Kidney (tissue), 14 donors: ENCODE data around the gene CD72. TPM values are rescaled to one million over a fixed set of nuclear protein-coding genes. Genes with fewer than 3 reads are reported as not detected.
A peak's percentile ranks its signal among the peaks of the same experiment; 100 is the strongest.
"Not testable (repeated sequence)": the region's sequence is repeated elsewhere in the genome, so short reads cannot be mapped to it uniquely, and the experiment has no call there.

Experiments used
- DNase-seq, 5 donors: peaks; one replicate each; pipeline ENCODE4 v3.0.0-alpha.2; 2013 to 2020
- FAIRE-seq: peaks from 2 replicates; lab custom pipeline; 2012; peaks lifted over from hg19 to GRCh38; lab: Jason Lieb, UNC
- H3K27ac ChIP-seq, 2 donors: one replicate each; pipeline ENCODE4 v1.7.0; 2013; ENCODE audit warnings: low read depth in 2 of 2, low read length in 2 of 2, inconsistent platforms in 1 of 2
- H3K27me3 ChIP-seq: one replicate; pipeline ENCODE4 v1.7.1; 2013; ENCODE audit warnings: low read length, inconsistent platforms; ENCODE audit not compliant: control insufficient read depth, insufficient read depth
- H3K36me3 ChIP-seq, 3 donors: one replicate each; pipeline versions ENCODE4 v1.7.0 to v1.7.1; 2013; ENCODE audit warnings: low read length in 3 of 3, control low read depth in 1 of 3, inconsistent platforms in 1 of 3; ENCODE audit not compliant: insufficient read depth in 3 of 3, control insufficient read depth in 2 of 3
- H3K4me1 ChIP-seq, 3 donors: one replicate each; pipeline versions ENCODE4 v1.7.0 to v1.7.1; 2013; ENCODE audit warnings: low read length in 3 of 3, inconsistent platforms in 1 of 3, low read depth in 1 of 3; ENCODE audit not compliant: control insufficient read depth in 2 of 3, insufficient read depth in 2 of 3
- H3K4me3 ChIP-seq, 3 donors: one replicate each; pipeline versions ENCODE4 v1.7.0 to v1.8.1; 2013; ENCODE audit warnings: low read length in 3 of 3, control low read depth in 1 of 3, inconsistent platforms in 1 of 3
- H3K9ac ChIP-seq, 3 donors: one replicate each; pipeline versions ENCODE4 v1.7.0 to v1.7.1; 2013; ENCODE audit warnings: low read length in 3 of 3, control low read depth in 1 of 3, inconsistent platforms in 1 of 3
- H3K9me3 ChIP-seq, 3 donors: one replicate each; pipeline versions ENCODE4 v1.7.0 to v1.7.1; 2013; ENCODE audit warnings: low read length in 3 of 3, control low read depth in 1 of 3, inconsistent platforms in 1 of 3; ENCODE audit not compliant: control insufficient read depth in 2 of 3, insufficient read depth in 1 of 3
- intact Hi-C: fragments of 100-400 bp; cut with DNase I; formaldehyde crosslinking; loops from one replicate; pipeline ENCODE4 v1.11.1; 2022
- polyA plus RNA-seq: library from polyadenylated mRNA; stranded (reverse); fragments of 350-450 nt; fragmentation: Illumina TruSeq; extraction: RNeasy Lipid Tissue Mini Kit (QIAGEN cat#74804); gene quantifications from one replicate; pipeline ENCODE4 v1.2.3, GENCODE V29; 2014; ENCODE audit warnings: low read depth, low replicate concordance; ENCODE audit not compliant: insufficient read depth
- total RNA-seq: library from RNA; stranded (reverse); fragmentation: NEBNext Ultra II Directional; extraction: Animal tissue kit (Norgen Biotek cat#: 25700); gene quantifications from one replicate; pipeline ENCODE4 v1.2.1, GENCODE V29; 2021
- TF ChIP-seq, protein P1 (sequence below): IDR thresholded peaks from 3 replicates; pipeline ENCODE4 v1.5.1; 2012; ENCODE audit warnings: mild to moderate bottlenecking, moderate library complexity, borderline replicate concordance; ENCODE audit not compliant: insufficient read depth; ENCODE audit errors: extremely low read depth
- donor health status: control.
- donor health status: control.
- donor health status: control.
- donor health status: control.
- donor health status: control.
- donor health status: DM: yes; HTN: yes; CAD: no.
- donor health status: Normal renal cell carcinoma (clear cell type).

The CD72 gene
- total and polyA plus RNA-seq, 2 donors from 2014 or later = 2.3 to 7.1 TPM

- intact Hi-C loops = no loop called here
- no peak for FAIRE-seq
- peaks cover 0 to 8% (median 0%) of the 10 kb centered on the region in 3 donors for H3K4me1 ChIP-seq
These were observed 21.4 kb upstream of the CD72 start for GRCh38 chr9:35639631-35640030.

GRCh38 chr9:35639225-35639624 lies 21.0 kb upstream of the CD72 start:
- DNase-seq, intact Hi-C loops, H3K27me3 ChIP-seq, FAIRE-seq, H3K27ac ChIP-seq, H3K4me1 ChIP-seq, H3K9me3 ChIP-seq, H3K36me3 ChIP-seq, H3K9ac ChIP-seq, H3K4me3 ChIP-seq: not testable (repeated sequence)

More at GRCh38 chr9:35639631-35640030, 21.4 kb upstream of the CD72 start:
- Histone ChIP-seq H3K9ac (no peak overlapping the region), H3K27me3 (no peaks in the 10 kb centered on the region), H3K4me3 (no peak overlapping the region), H3K36me3 (no peaks in the 10 kb centered on the region), H3K9me3 (no peaks in the 10 kb centered on the region), H3K27ac (no peak overlapping the region)
- no peak for DNase-seq
- TF ChIP-seq, protein P1, sequence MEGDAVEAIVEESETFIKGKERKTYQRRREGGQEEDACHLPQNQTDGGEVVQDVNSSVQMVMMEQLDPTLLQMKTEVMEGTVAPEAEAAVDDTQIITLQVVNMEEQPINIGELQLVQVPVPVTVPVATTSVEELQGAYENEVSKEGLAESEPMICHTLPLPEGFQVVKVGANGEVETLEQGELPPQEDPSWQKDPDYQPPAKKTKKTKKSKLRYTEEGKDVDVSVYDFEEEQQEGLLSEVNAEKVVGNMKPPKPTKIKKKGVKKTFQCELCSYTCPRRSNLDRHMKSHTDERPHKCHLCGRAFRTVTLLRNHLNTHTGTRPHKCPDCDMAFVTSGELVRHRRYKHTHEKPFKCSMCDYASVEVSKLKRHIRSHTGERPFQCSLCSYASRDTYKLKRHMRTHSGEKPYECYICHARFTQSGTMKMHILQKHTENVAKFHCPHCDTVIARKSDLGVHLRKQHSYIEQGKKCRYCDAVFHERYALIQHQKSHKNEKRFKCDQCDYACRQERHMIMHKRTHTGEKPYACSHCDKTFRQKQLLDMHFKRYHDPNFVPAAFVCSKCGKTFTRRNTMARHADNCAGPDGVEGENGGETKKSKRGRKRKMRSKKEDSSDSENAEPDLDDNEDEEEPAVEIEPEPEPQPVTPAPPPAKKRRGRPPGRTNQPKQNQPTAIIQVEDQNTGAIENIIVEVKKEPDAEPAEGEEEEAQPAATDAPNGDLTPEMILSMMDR = no peak

DNA sequence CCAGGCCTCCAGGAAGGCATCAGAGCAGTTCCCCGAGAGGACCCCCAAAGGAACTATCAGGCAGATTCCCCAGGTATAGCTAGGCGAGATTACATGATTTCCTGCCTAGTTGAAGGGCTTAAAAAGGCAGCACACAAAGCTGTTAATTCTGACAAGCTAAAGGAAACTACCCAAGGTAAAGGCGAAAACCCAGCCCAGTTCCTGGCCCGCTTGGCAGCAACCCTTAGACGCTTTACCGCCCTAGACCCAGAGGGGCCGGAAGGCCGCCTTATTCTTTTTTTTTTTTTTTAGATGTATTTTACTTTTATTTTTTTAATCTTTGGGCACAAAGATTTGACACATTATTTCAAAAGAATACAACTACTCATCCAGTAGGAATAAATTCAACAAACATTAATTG lies 20.5 kb upstream of the CD72 start:
- H3K9ac ChIP-seq, H3K27ac ChIP-seq, H3K36me3 ChIP-seq, DNase-seq, H3K4me1 ChIP-seq, H3K27me3 ChIP-seq, intact Hi-C loops, H3K4me3 ChIP-seq, H3K9me3 ChIP-seq: not testable (repeated sequence)
- peak; percentile 60 for FAIRE-seq

GRCh38 chr9:35637427-35637955 lies 19.3 kb upstream of the CD72 start:
- intact Hi-C loops, H3K36me3 ChIP-seq, H3K4me3 ChIP-seq, H3K9ac ChIP-seq, H3K27me3 ChIP-seq, FAIRE-seq, H3K4me1 ChIP-seq, DNase-seq, H3K27ac ChIP-seq, H3K9me3 ChIP-seq: not testable (repeated sequence)

DNA sequence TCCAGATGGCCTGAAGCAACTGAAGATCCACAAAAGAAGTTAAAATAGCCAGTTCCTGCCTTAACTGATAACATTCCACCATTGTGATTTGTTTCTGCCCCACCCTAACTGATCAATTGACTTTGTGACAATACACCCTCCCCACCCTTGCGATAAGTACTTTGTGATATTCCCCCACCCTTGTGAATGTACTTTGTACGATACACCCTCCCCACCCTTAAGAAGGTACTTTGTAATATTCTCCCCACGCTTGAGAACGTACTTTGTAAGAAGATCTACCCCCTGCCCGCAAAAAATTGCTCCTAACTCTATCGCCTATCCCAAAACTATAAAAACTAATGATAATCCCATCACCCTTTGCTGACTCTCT lies 18.6 kb upstream of the CD72 start:
- H3K4me1 ChIP-seq, H3K9ac ChIP-seq, H3K27me3 ChIP-seq, FAIRE-seq, intact Hi-C loops, H3K4me3 ChIP-seq, H3K9me3 ChIP-seq, H3K36me3 ChIP-seq, H3K27ac ChIP-seq, DNase-seq: not testable (repeated sequence)
